Activated CD4-positive, alpha-beta T cell treated with anti-CD3 and anti-CD28 coated beads for 24 hours (primary cell): ENCODE results near the gene DALRD3.
"Not testable (repeated sequence)": the region's sequence is repeated elsewhere in the genome, so short reads cannot be mapped to it uniquely, and the experiment has no call there.

Experiments
- DNase-seq, 2 donors: peaks; one replicate each; pipeline ENCODE4 v3.0.0-alpha.2; 2020; ENCODE audit warnings: low read depth in 2 of 2

Gene DALRD3

GRCh38 chr3:49021813-49022687, 3.7 kb upstream of the DALRD3 start, which contains the start of gene NDUFAF3:
NDUFAF3 (plus strand) TSS chr3:49022121; CDS start chr3:49022145, 24 bp downstream.
- DNase-seq, result peak; percentile 87 to 91

- DNase-seq, result peak; percentile 99
Measured at GRCh38 chr3:49021213-49021812, 2.9 kb upstream of the DALRD3 start.

- no peak for DNase-seq
Measured at GRCh38 chr3:49020330-49021212, 2.2 kb upstream of the DALRD3 start.

GRCh38 chr3:49019941-49020329, 1.6 kb upstream of the DALRD3 start:
- DNase-seq, result no peak

- DNase-seq, result no peak
Measured at GRCh38 chr3:49018707-49019006, 277 bp upstream of the DALRD3 start.

GRCh38 chr3:49017229-49017970, 980 bp downstream of the DALRD3 start:
- no peak for DNase-seq

- DNase-seq, result no peak
Measured at GRCh38 chr3:49016414-49017228, 1.8 kb downstream of the DALRD3 start.

- no peak for DNase-seq
Measured at GRCh38 chr3:49015765-49016164, 2.6 kb downstream of the DALRD3 start.

- no peak for DNase-seq
Measured at GRCh38 chr3:49015072-49015471, 3.3 kb downstream of the DALRD3 start.

GRCh38 chr3:49013738-49014660, 4.4 kb downstream of the DALRD3 start:
- peak in 1 of 2 donors; percentile 31 for DNase-seq

- no peak for DNase-seq
Measured at GRCh38 chr3:49013113-49013737, 5.2 kb downstream of the DALRD3 start.

- DNase-seq, result no peak
Measured at GRCh38 chr3:49012441-49013017, 5.9 kb downstream of the DALRD3 start.

- DNase-seq, result no peak
Measured at GRCh38 chr3:49009396-49009795, 9.0 kb downstream of the DALRD3 start.

GRCh38 chr3:49008627-49009026, 9.8 kb downstream of the DALRD3 start:
- not testable (repeated sequence) for DNase-seq

GRCh38 chr3:49007771-49008528, 10.4 kb downstream of the DALRD3 start:
- peak; percentile 77 to 83 for DNase-seq

GRCh38 chr3:49007068-49007770, 11.2 kb downstream of the DALRD3 start, which contains the start of gene WDR6:
WDR6 (plus strand) TSS chr3:49007391; CDS start chr3:49007432, 41 bp downstream.
- peak; percentile 92 to 93 for DNase-seq

GRCh38 chr3:49006408-49007067, 11.8 kb downstream of the DALRD3 start:
- DNase-seq, result no peak
